ENCODE results near the gene TMOD2. TPM values are rescaled to one million over a fixed set of nuclear protein-coding genes. Genes with fewer than 3 reads are reported as not detected.
"Not testable (repeated sequence)": the region's sequence is repeated elsewhere in the genome, so short reads cannot be mapped to it uniquely, and the experiment has no call there.

Gene TMOD2
- total RNA-seq, 2 experiments from 2014 or later = 6.4 to 6.8 TPM

- peaks cover 21% of the 10 kb centered on the region for H3K36me3 Mint-ChIP-seq (ENCODE audit: low read depth)
- no peak overlapping the region for H3K4me3 Mint-ChIP-seq
- CTCF ChIA-PET = interaction anchor here (0.7 to 3.3 kb wide), 6 partner anchors 8 to 161 kb away, joined by 3 to 29 read pairs (median 3); no protein-coding TSS in a partner anchor
- DNase-seq = no peak
- intact Hi-C loops (cut with micrococcal nuclease) = loop anchor here (5.0 kb wide), 1 partner anchor 127 kb away; no protein-coding TSS in a partner anchor
- no peak overlapping the region for H3K27ac Mint-ChIP-seq
- H3K4me1 Mint-ChIP-seq (ENCODE audit: low read depth) = no peaks in the 10 kb centered on the region
- no peaks in the 10 kb centered on the region for H3K27me3 Mint-ChIP-seq (ENCODE audit: low read depth)
- H3K9me3 Mint-ChIP-seq = no peaks in the 10 kb centered on the region
Observed at GRCh38 chr15:51780636-51781035, 29.2 kb downstream of the TMOD2 start.

DNA sequence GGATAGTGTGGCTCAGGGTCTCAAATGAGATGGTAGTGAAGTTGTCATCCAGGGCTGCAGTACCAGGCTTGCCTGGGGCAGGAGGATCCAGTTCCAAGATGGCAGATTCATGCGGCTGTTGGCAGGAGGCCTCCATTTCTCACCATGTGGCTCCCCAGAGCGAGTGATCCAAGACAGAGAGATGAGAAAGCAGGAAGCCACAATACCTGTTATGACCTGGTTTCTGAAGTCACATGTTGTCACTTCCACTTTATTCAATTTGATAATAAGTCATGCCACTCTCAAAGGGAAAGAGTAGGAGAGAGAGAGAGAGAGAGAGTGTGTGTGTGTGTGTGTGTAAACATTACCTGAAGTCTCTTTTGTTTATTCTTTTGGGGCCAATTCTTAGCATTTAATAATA, 30.1 kb downstream of the TMOD2 start:
- Mint-ChIP-seq H3K27me3 (ENCODE audit: low read depth) (no peaks in the 10 kb centered on the region), H3K9me3 (no peaks in the 10 kb centered on the region), H3K4me1 (ENCODE audit: low read depth) (no peaks in the 10 kb centered on the region), H3K27ac (no peak overlapping the region), H3K36me3 (ENCODE audit: low read depth) (peaks cover 21% of the 10 kb centered on the region), H3K4me3 (no peak overlapping the region)
- CTCF ChIA-PET = interaction anchor here (0.9 to 3.3 kb wide), 3 partner anchors 131 to 160 kb away, joined by 3 to 29 read pairs (median 3); no protein-coding TSS in a partner anchor
- DNase-seq = no peak
- intact Hi-C loops (cut with micrococcal nuclease) = loop anchor here (5.0 kb wide), 1 partner anchor 126 kb away; no protein-coding TSS in a partner anchor

GRCh38 chr15:51782357-51782896, 31.0 kb downstream of the TMOD2 start:
- no peaks in the 10 kb centered on the region for H3K9me3 Mint-ChIP-seq
- H3K27me3 Mint-ChIP-seq (ENCODE audit: low read depth) = no peaks in the 10 kb centered on the region
- no peaks in the 10 kb centered on the region for H3K4me1 Mint-ChIP-seq (ENCODE audit: low read depth)
- H3K36me3 Mint-ChIP-seq (ENCODE audit: low read depth) = peaks cover 21% of the 10 kb centered on the region
- CTCF ChIA-PET = interaction anchor here (0.9 to 2.0 kb wide), 3 partner anchors 8 to 454 kb away, joined by 3 to 6 read pairs (median 4); no protein-coding TSS in a partner anchor
- intact Hi-C loops (cut with micrococcal nuclease) = loop anchor here (5.0 kb wide), 1 partner anchor 125 kb away; no protein-coding TSS in a partner anchor
- H3K27ac Mint-ChIP-seq = no peak overlapping the region
- no peak for DNase-seq
- H3K4me3 Mint-ChIP-seq = no peak overlapping the region

- intact Hi-C loops (cut with micrococcal nuclease) = loop anchor here (5.0 kb wide), 1 partner anchor 123 kb away; no protein-coding TSS in a partner anchor
- DNase-seq = no peak
- CTCF ChIA-PET = interaction anchor here (0.6 to 2.0 kb wide), 4 partner anchors 8 to 452 kb away, joined by 3 to 10 read pairs (median 4); no protein-coding TSS in a partner anchor
- H3K36me3 Mint-ChIP-seq (ENCODE audit: low read depth) = peaks cover 22% of the 10 kb centered on the region
- H3K27me3 Mint-ChIP-seq (ENCODE audit: low read depth) = no peaks in the 10 kb centered on the region
- no peaks in the 10 kb centered on the region for H3K4me1 Mint-ChIP-seq (ENCODE audit: low read depth)
- no peak overlapping the region for H3K27ac Mint-ChIP-seq
- H3K9me3 Mint-ChIP-seq = no peaks in the 10 kb centered on the region
- H3K4me3 Mint-ChIP-seq = no peak overlapping the region
Observed at GRCh38 chr15:51783967-51784366, 32.6 kb downstream of the TMOD2 start.

DNA sequence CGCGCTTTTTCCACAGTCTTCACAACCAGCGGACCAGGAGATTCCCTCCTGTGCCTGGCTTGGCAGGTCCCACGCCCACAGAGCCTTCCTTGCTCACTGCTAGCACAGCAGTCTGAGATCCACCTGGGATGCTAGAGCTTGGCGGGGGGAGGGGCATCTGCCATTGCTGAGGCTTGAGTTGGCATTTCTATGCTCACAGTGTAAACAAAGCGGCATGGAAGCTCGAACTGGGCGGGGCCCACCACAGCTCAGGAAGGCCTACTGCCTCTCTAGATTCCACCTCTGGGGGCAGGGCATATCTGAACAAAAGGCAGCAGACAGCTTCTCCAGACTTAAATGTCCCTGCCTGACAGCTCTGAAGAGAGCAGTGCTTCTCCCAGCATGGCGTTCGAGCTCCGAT, 35.7 kb downstream of the TMOD2 start:
- H3K4me1 Mint-ChIP-seq (ENCODE audit: low read depth); H3K27me3 Mint-ChIP-seq (ENCODE audit: low read depth); H3K9me3 Mint-ChIP-seq; H3K4me3 Mint-ChIP-seq; CTCF ChIA-PET; H3K27ac Mint-ChIP-seq; DNase-seq; intact Hi-C loops (cut with micrococcal nuclease): not testable (repeated sequence)
- peaks cover 14% of the 10 kb centered on the region for H3K36me3 Mint-ChIP-seq (ENCODE audit: low read depth)

- intact Hi-C loops (cut with micrococcal nuclease); CTCF ChIA-PET; H3K27ac Mint-ChIP-seq: not testable (repeated sequence)
Observed at GRCh38 chr15:51792474-51792873, 41.1 kb downstream of the TMOD2 start.

DNA sequence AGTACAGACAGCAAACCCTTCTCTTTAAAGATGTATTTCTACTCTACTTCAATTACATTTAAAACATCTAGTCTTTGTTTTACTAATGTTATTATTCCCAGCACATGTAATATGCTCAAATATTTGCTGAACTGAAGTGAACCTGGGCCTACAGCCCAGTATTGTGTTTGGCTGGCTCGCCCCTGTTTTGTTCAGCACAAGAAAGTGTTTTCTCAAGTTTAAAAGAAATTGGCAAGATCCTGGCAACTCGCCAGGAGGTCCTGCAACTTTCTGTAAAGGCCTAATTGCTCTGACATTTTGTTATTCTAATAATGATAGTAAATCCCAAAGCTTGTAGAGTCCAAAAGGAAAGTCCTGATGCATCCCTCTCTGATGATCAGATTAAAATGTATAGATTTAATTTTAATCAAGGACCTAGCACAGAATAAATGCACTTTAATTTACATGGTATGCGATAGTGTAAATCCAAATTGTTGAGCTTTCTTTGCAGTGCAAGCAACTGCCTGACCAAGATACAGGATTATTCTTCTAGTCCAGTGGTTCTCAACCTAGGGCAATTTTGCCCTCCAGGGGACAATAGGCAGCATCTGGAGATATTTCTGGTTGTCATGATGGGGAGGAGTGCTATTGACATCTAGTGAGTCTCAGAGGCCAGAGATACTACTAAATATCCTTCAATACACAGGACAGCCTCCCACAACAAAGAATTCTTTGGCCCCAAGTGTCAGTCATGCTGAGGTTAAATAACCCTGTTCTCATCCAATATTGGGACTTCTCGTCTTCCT, 42.3 kb downstream of the TMOD2 start:
- Mint-ChIP-seq H3K36me3 (ENCODE audit: low read depth) (no peaks in the 10 kb centered on the region), H3K4me1 (ENCODE audit: low read depth) (no peaks in the 10 kb centered on the region), H3K27ac (no peak overlapping the region), H3K4me3 (no peak overlapping the region), H3K9me3 (peaks cover 8% of the 10 kb centered on the region), H3K27me3 (ENCODE audit: low read depth) (no peaks in the 10 kb centered on the region)
- CTCF ChIA-PET = no interaction called here
- no peak for DNase-seq
- intact Hi-C loops (cut with micrococcal nuclease) = no loop called here

More at GRCh38 chr15:51792474-51792873, 41.1 kb downstream of the TMOD2 start:
- not testable (repeated sequence) for H3K27me3 Mint-ChIP-seq (ENCODE audit: low read depth); H3K4me3 Mint-ChIP-seq; H3K4me1 Mint-ChIP-seq (ENCODE audit: low read depth); H3K9me3 Mint-ChIP-seq; DNase-seq; H3K36me3 Mint-ChIP-seq (ENCODE audit: low read depth)

- no peaks in the 10 kb centered on the region for H3K27me3 Mint-ChIP-seq (ENCODE audit: low read depth)
- intact Hi-C loops (cut with micrococcal nuclease) = no loop called here
Observed at GRCh38 chr15:51796847-51797401, 45.5 kb downstream of the TMOD2 start.

GRCh38 chr15:51798281-51798680, 46.9 kb downstream of the TMOD2 start:
- no peak overlapping the region for H3K27ac Mint-ChIP-seq
- H3K9me3 Mint-ChIP-seq = no peaks in the 10 kb centered on the region
- CTCF ChIA-PET = no interaction called here
- intact Hi-C loops (cut with micrococcal nuclease) = no loop called here
- H3K4me3 Mint-ChIP-seq = no peak overlapping the region
- H3K4me1 Mint-ChIP-seq (ENCODE audit: low read depth) = no peaks in the 10 kb centered on the region
- peaks cover 3% of the 10 kb centered on the region for H3K36me3 Mint-ChIP-seq (ENCODE audit: low read depth)
- DNase-seq = peak; percentile 8
- H3K27me3 Mint-ChIP-seq (ENCODE audit: low read depth) = no peaks in the 10 kb centered on the region

More at GRCh38 chr15:51796847-51797401, 45.5 kb downstream of the TMOD2 start:
- H3K9me3 Mint-ChIP-seq = no peaks in the 10 kb centered on the region
- no peak overlapping the region for H3K27ac Mint-ChIP-seq
- H3K36me3 Mint-ChIP-seq (ENCODE audit: low read depth) = peaks cover 3% of the 10 kb centered on the region
- CTCF ChIA-PET = interaction anchor here (0.6 kb wide), 1 partner anchor 246 kb away, joined by 3 read pairs; no protein-coding TSS in a partner anchor
- H3K4me1 Mint-ChIP-seq (ENCODE audit: low read depth) = no peaks in the 10 kb centered on the region
- H3K4me3 Mint-ChIP-seq = no peak overlapping the region
- DNase-seq = no peak

DNA sequence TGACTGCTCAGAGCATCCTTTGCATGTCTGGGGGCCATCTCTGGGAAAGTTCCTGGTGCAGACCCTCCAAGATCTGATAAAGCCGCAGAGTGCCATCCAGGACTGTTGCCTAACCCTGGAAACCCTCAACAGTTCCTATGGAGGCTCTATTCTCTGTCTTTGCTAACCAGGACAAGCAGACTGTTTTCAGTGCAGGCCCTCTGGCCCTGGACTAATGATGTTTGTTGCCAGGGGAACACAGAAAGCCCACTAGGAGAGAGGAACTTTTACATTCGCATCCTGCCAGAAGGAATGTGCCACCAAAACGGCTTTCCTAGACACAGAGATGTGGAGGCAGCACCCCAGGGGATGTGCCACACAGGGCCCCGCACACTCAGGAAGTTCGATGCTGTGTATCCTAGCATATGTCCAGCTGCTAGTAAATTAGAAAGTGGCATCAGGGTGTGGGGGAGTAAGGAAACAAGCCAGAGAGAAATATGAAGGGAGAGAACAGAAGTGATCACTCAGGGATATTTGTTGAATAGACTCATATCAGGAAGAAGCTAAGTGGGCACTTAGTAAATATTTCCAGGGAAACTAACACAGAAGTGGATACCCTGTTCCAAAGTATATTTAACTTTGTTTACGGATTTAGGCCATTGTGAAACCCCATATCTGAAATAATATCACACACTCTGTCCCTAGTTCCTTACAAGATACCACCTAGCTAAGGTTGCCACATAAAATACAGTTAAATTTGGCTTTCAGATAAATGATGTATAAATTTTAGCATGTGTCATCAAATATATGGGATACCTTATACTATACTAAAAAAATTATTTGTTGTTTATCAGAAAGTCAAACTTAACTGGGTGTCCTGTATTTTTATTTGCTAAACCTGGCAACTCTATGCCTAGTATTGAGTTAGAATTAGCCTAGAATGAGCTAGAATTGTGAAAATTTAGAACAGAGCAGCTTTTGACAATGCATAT, 48.2 kb downstream of the TMOD2 start:
- intact Hi-C loops (cut with micrococcal nuclease) = no loop called here
- CTCF ChIA-PET = no interaction called here
- H3K27ac Mint-ChIP-seq = no peak overlapping the region
- no peaks in the 10 kb centered on the region for H3K27me3 Mint-ChIP-seq (ENCODE audit: low read depth)
- DNase-seq = no peak
- H3K4me1 Mint-ChIP-seq (ENCODE audit: low read depth) = no peaks in the 10 kb centered on the region
- no peaks in the 10 kb centered on the region for H3K9me3 Mint-ChIP-seq
- H3K4me3 Mint-ChIP-seq = no peak overlapping the region
- peaks cover 4% of the 10 kb centered on the region for H3K36me3 Mint-ChIP-seq (ENCODE audit: low read depth)

- DNase-seq = no peak
- CTCF ChIA-PET = interaction anchor here (0.6 to 1.3 kb wide), 3 partner anchors 10 to 320 kb away, joined by 3 to 4 read pairs (median 4); no protein-coding TSS in a partner anchor
- no peaks in the 10 kb centered on the region for H3K27me3 Mint-ChIP-seq (ENCODE audit: low read depth)
- intact Hi-C loops (cut with micrococcal nuclease) = no loop called here
- H3K4me1 Mint-ChIP-seq (ENCODE audit: low read depth) = no peaks in the 10 kb centered on the region
- H3K4me3 Mint-ChIP-seq = no peak overlapping the region
- no peaks in the 10 kb centered on the region for H3K9me3 Mint-ChIP-seq
- H3K36me3 Mint-ChIP-seq (ENCODE audit: low read depth) = peaks cover 5% of the 10 kb centered on the region
- H3K27ac Mint-ChIP-seq = no peak overlapping the region
Observed at GRCh38 chr15:51801391-51801835, 50.0 kb downstream of the TMOD2 start.
